Mesothelial cell of epicardium (in vitro differentiated cells): ENCODE data around the gene ZDHHC12. TPM values are rescaled to one million over a fixed set of nuclear protein-coding genes. Genes with fewer than 3 reads are reported as not detected.

Experiments
- DNase-seq, 2 experiments: peaks; one replicate each; pipeline ENCODE4 v3.0.0; 2021; ENCODE audit warnings: low spot score in 2 of 2; ENCODE audit not compliant: unreplicated experiment in 2 of 2
- H3K27ac Mint-ChIP-seq: 2 replicates; pipeline ENCODE4 v1.8.0; 2021; ENCODE audit warnings: mixed read lengths
- H3K27me3 Mint-ChIP-seq: 2 replicates; pipeline ENCODE4 v1.8.0; 2021; ENCODE audit warnings: low read depth, mixed read lengths
- H3K36me3 Mint-ChIP-seq: 2 replicates; pipeline ENCODE4 v1.8.0; 2021; ENCODE audit warnings: mixed read lengths
- H3K4me1 Mint-ChIP-seq: 2 replicates; pipeline ENCODE4 v1.8.0; 2021; ENCODE audit warnings: mixed read lengths
- H3K4me3 Mint-ChIP-seq: 2 replicates; pipeline ENCODE4 v1.8.0; 2021; ENCODE audit warnings: mild to moderate bottlenecking, moderate library complexity, mixed read lengths
- H3K9me3 Mint-ChIP-seq: 2 replicates; pipeline ENCODE4 v1.8.0; 2021; ENCODE audit warnings: mixed read lengths
- total RNA-seq: library from RNA; stranded (reverse); gene quantifications from 3 replicates; pipeline ENCODE4 v1.2.1, GENCODE V29; 2021
- TF ChIP-seq, protein P1 (sequence below): fragments of 200-600 bp; sonication (generic); IDR thresholded peaks from one replicate; pipeline ENCODE4 v1.5.0; 2021; ENCODE audit warnings: antibody characterized with exemption; ENCODE audit not compliant: unreplicated experiment

ZDHHC12 gene
- total RNA-seq, 1 donor from 2014 or later = 21.6 TPM

- no peaks in the 10 kb centered on the region for H3K27me3 Mint-ChIP-seq
- no peak for DNase-seq
- TF ChIP-seq, protein P1, sequence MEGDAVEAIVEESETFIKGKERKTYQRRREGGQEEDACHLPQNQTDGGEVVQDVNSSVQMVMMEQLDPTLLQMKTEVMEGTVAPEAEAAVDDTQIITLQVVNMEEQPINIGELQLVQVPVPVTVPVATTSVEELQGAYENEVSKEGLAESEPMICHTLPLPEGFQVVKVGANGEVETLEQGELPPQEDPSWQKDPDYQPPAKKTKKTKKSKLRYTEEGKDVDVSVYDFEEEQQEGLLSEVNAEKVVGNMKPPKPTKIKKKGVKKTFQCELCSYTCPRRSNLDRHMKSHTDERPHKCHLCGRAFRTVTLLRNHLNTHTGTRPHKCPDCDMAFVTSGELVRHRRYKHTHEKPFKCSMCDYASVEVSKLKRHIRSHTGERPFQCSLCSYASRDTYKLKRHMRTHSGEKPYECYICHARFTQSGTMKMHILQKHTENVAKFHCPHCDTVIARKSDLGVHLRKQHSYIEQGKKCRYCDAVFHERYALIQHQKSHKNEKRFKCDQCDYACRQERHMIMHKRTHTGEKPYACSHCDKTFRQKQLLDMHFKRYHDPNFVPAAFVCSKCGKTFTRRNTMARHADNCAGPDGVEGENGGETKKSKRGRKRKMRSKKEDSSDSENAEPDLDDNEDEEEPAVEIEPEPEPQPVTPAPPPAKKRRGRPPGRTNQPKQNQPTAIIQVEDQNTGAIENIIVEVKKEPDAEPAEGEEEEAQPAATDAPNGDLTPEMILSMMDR = no peak
- H3K27ac Mint-ChIP-seq = no peak overlapping the region
- no peaks in the 10 kb centered on the region for H3K4me1 Mint-ChIP-seq
- no peaks in the 10 kb centered on the region for H3K36me3 Mint-ChIP-seq
- no peaks in the 10 kb centered on the region for H3K9me3 Mint-ChIP-seq
- no peak overlapping the region for H3K4me3 Mint-ChIP-seq
Measured at GRCh38 chr9:128713941-128714573, 9.9 kb downstream of the ZDHHC12 start.

DNA sequence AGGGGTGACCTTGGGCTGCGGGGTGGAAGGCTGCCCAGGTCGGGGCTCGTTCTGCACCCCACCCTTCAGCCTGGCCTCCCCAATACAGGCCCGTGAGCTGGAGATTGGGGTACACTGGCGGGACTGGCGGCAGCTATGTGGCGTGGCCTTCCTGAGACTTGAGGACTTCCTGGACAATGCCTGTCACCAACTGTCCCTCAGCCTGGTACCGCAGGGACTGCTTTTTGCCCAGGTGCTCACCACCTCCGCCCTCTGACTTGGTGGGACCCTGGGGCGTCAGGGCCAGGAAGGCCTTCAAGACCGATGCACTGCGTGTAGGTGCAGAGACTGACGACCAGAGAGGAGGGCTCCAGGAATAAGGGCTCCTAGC lies 10.5 kb downstream of the ZDHHC12 start:
- no peak overlapping the region for H3K27ac Mint-ChIP-seq
- H3K36me3 Mint-ChIP-seq = no peaks in the 10 kb centered on the region
- no peaks in the 10 kb centered on the region for H3K4me1 Mint-ChIP-seq
- TF ChIP-seq, protein P1 = no peak
- no peak for DNase-seq
- H3K4me3 Mint-ChIP-seq = no peak overlapping the region
- no peaks in the 10 kb centered on the region for H3K9me3 Mint-ChIP-seq
- H3K27me3 Mint-ChIP-seq = no peaks in the 10 kb centered on the region

DNA sequence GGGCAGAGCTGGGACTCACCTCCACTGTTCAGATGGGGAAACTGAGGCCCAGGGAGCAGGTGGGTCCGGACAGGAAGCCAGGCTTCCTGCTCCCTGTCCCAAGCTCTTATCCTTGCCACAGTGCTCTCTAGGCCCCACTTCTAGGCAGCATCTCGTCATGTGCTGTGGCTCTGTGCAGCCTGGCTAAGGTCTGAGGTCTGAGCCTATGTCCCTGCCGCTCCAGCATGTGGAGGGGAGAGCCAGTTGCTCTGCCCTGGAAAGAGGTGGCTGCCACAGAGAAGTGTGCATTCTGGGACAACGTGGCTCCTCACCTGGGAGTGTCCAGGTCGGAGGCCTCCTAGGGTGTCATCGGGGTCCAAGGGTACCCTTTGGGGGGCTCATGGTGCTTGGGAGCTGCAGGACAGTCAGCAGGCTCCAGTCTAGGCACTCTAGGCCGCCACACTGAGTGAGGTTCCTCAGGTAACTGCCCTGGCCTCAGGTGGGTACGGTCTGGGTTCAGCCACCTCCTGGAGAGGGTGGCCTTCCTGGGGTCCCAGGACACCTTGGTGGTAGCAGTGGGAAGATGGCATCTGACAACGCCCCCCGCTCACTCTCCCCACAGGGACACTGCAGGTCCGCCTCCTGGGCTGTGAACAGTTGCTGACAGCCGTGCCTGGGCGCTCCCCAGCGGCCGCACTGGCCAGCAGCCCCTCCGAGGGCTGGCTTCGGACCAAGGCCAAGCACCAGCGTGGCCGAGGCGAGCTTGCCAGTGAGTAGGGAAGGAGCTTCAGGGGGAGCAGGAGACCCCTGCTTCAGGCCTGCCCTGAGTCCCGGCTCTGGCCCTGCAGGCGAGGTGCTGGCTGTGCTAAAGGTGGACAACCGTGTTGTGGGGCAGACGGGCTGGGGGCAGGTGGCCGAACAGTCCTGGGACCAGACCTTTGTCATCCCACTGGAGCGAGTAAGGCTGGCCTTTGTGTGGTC lies 11.2 kb downstream of the ZDHHC12 start:
- H3K27ac Mint-ChIP-seq = no peak overlapping the region
- H3K4me3 Mint-ChIP-seq = no peak overlapping the region
- no peaks in the 10 kb centered on the region for H3K27me3 Mint-ChIP-seq
- H3K9me3 Mint-ChIP-seq = no peaks in the 10 kb centered on the region
- DNase-seq = no peak
- no peaks in the 10 kb centered on the region for H3K36me3 Mint-ChIP-seq
- TF ChIP-seq, protein P1 = no peak
- no peaks in the 10 kb centered on the region for H3K4me1 Mint-ChIP-seq

GRCh38 chr9:128707446-128707845 lies 16.5 kb downstream of the ZDHHC12 start:
- H3K4me1 Mint-ChIP-seq = peaks cover 5% of the 10 kb centered on the region
- H3K4me3 Mint-ChIP-seq = no peak overlapping the region
- TF ChIP-seq, protein P1 = no peak
- no peaks in the 10 kb centered on the region for H3K36me3 Mint-ChIP-seq
- no peaks in the 10 kb centered on the region for H3K27me3 Mint-ChIP-seq
- no peak for DNase-seq
- H3K9me3 Mint-ChIP-seq = no peaks in the 10 kb centered on the region
- no peak overlapping the region for H3K27ac Mint-ChIP-seq

DNA sequence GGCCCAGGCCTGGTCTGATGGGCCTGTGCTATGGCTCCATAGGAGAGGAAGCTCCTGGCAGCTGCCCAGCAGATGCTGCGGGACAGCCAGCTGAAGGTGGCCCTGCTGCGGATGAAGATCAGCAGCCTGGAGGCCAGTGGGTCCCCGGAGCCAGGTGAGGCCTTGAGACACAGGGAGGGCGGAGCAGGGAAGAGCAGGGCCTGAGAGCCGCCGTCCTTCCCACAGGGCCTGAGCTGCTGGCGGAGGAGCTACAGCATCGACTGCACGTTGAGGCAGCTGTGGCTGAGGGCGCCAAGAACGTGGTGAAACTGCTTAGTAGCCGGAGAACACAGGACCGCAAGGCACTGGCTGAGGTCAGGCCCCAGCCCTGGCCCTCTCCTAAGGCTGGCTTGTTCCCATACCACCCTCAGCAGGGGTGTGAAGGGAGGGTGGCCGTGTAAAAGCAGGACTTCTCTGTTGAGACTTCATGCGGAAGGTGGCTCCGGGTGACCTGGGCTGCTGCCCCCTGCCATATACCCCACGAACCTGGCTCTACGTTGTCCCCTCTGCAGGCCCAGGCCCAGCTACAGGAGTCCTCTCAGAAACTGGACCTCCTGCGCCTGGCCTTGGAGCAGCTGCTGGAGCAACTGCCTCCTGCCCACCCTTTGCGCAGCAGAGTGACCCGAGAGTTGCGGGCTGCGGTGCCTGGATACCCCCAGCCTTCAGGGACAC lies 17.1 kb downstream of the ZDHHC12 start:
- no peak for DNase-seq
- Mint-ChIP-seq H3K9me3 (no peaks in the 10 kb centered on the region), H3K27ac (no peak overlapping the region), H3K4me1 (peaks cover 5% of the 10 kb centered on the region), H3K27me3 (no peaks in the 10 kb centered on the region), H3K4me3 (no peak overlapping the region), H3K36me3 (no peaks in the 10 kb centered on the region)
- TF ChIP-seq, protein P1 = no peak
